Measurements from ENCODE around the gene UVRAG.

DNA sequence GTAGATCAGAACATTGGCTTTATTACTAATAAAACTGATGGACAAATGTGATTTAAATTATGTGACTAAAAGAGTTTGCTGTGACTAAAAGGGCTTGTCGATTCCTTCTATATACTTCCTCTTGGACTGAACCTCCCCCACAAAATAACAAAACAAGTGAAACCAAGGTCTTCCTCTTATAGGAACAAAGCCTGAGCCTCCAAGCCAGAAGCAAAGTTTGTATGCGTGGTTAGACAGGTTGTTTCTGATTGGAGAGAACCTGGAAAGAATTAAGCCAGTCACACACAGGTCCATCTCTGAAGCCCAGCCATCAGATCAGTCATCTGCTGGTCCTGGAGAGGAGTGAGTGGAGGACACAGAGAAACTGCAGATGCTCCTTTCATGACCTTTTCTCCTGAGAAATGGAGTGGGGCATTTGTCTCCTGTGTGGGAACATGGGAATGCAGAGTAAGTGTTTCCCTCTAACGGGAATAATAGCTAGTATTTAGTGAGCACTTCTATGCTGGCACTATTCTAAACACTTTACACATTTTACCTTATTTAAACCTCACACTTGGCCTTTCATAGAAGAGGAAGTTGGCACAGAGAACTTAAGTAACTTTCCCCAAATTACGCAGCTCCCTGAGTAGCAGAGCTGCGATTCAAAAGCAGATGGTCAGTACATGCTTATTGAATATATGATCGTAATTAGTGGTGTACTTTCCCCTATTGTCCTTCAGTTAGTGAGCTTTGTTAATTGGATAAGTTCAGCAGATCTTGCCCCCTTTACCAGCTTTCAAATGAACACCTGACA, 77.1 kb downstream of the UVRAG start:
- TF ChIP-seq, protein P1, sequence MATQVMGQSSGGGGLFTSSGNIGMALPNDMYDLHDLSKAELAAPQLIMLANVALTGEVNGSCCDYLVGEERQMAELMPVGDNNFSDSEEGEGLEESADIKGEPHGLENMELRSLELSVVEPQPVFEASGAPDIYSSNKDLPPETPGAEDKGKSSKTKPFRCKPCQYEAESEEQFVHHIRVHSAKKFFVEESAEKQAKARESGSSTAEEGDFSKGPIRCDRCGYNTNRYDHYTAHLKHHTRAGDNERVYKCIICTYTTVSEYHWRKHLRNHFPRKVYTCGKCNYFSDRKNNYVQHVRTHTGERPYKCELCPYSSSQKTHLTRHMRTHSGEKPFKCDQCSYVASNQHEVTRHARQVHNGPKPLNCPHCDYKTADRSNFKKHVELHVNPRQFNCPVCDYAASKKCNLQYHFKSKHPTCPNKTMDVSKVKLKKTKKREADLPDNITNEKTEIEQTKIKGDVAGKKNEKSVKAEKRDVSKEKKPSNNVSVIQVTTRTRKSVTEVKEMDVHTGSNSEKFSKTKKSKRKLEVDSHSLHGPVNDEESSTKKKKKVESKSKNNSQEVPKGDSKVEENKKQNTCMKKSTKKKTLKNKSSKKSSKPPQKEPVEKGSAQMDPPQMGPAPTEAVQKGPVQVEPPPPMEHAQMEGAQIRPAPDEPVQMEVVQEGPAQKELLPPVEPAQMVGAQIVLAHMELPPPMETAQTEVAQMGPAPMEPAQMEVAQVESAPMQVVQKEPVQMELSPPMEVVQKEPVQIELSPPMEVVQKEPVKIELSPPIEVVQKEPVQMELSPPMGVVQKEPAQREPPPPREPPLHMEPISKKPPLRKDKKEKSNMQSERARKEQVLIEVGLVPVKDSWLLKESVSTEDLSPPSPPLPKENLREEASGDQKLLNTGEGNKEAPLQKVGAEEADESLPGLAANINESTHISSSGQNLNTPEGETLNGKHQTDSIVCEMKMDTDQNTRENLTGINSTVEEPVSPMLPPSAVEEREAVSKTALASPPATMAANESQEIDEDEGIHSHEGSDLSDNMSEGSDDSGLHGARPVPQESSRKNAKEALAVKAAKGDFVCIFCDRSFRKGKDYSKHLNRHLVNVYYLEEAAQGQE (IDR thresholded peaks at IDR 0.05): no peak
- TF ChIP-seq, protein P2, sequence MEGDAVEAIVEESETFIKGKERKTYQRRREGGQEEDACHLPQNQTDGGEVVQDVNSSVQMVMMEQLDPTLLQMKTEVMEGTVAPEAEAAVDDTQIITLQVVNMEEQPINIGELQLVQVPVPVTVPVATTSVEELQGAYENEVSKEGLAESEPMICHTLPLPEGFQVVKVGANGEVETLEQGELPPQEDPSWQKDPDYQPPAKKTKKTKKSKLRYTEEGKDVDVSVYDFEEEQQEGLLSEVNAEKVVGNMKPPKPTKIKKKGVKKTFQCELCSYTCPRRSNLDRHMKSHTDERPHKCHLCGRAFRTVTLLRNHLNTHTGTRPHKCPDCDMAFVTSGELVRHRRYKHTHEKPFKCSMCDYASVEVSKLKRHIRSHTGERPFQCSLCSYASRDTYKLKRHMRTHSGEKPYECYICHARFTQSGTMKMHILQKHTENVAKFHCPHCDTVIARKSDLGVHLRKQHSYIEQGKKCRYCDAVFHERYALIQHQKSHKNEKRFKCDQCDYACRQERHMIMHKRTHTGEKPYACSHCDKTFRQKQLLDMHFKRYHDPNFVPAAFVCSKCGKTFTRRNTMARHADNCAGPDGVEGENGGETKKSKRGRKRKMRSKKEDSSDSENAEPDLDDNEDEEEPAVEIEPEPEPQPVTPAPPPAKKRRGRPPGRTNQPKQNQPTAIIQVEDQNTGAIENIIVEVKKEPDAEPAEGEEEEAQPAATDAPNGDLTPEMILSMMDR (IDR thresholded peaks at IDR 0.05; ENCODE audit: low read depth, low read length, missing input control): no peak
- TF ChIP-seq, protein P3, sequence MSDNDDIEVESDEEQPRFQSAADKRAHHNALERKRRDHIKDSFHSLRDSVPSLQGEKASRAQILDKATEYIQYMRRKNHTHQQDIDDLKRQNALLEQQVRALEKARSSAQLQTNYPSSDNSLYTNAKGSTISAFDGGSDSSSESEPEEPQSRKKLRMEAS (IDR thresholded peaks at IDR 0.05): no peak
- no peak for TF ChIP-seq JUND (IDR thresholded peaks at IDR 0.05)
- no peak for TF ChIP-seq RAD21 (IDR thresholded peaks at IDR 0.05)
- TF ChIP-seq, protein P4, sequence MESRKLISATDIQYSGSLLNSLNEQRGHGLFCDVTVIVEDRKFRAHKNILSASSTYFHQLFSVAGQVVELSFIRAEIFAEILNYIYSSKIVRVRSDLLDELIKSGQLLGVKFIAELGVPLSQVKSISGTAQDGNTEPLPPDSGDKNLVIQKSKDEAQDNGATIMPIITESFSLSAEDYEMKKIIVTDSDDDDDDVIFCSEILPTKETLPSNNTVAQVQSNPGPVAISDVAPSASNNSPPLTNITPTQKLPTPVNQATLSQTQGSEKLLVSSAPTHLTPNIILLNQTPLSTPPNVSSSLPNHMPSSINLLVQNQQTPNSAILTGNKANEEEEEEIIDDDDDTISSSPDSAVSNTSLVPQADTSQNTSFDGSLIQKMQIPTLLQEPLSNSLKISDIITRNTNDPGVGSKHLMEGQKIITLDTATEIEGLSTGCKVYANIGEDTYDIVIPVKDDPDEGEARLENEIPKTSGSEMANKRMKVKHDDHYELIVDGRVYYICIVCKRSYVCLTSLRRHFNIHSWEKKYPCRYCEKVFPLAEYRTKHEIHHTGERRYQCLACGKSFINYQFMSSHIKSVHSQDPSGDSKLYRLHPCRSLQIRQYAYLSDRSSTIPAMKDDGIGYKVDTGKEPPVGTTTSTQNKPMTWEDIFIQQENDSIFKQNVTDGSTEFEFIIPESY (IDR thresholded peaks at IDR 0.05): no peak
- no peak for TF ChIP-seq TAF1 (conservative IDR thresholded peaks at IDR 0.05)
- no peak for TF ChIP-seq EGR1 (IDR thresholded peaks at IDR 0.05; ENCODE audit: low read depth in 2 of 2)
- TF ChIP-seq SP1 (IDR thresholded peaks at IDR 0.05): no peak
- TF ChIP-seq GABPA (IDR thresholded peaks at IDR 0.05 in 1 of 2, conservative IDR thresholded peaks at IDR 0.05 in 1 of 2): no peak
- TF ChIP-seq, protein P5, sequence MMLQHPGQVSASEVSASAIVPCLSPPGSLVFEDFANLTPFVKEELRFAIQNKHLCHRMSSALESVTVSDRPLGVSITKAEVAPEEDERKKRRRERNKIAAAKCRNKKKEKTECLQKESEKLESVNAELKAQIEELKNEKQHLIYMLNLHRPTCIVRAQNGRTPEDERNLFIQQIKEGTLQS (IDR thresholded peaks at IDR 0.05): no peak
- no peak for TF ChIP-seq YY1 (IDR thresholded peaks at IDR 0.05)
- no peak for TF ChIP-seq FOXA2 (IDR thresholded peaks at IDR 0.05)
- no peak for TF ChIP-seq HNF4A (conservative IDR thresholded peaks at IDR 0.05)
